Hepatic stellate cell (primary cell): ENCODE measurements around the gene MYOC.
"Not testable (repeated sequence)": the region's sequence is repeated elsewhere in the genome, so short reads cannot be mapped to it uniquely, and the experiment has no call there.

ENCODE experiments used
- DNase-seq: peaks from one replicate; pipeline ENCODE4 v3.0.0; 2011; ENCODE audit warnings: low spot score

The MYOC gene

DNA sequence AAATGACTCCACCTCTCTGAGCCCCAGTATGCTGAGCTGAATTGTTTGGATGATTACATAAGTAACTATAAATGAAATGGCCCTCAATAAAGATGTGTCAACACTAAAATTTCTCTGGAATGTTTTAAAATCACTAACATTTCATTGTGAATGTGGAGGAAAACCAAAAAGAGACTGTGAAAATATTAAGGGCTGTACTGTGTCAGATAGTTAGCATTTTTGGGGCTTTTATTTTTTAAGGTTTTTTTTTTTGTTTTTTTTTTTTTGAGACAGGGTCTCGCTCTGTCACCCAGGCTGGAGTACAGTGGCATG is 6.3 kb downstream of the MYOC start:
- peak; percentile 36 for DNase-seq

DNA sequence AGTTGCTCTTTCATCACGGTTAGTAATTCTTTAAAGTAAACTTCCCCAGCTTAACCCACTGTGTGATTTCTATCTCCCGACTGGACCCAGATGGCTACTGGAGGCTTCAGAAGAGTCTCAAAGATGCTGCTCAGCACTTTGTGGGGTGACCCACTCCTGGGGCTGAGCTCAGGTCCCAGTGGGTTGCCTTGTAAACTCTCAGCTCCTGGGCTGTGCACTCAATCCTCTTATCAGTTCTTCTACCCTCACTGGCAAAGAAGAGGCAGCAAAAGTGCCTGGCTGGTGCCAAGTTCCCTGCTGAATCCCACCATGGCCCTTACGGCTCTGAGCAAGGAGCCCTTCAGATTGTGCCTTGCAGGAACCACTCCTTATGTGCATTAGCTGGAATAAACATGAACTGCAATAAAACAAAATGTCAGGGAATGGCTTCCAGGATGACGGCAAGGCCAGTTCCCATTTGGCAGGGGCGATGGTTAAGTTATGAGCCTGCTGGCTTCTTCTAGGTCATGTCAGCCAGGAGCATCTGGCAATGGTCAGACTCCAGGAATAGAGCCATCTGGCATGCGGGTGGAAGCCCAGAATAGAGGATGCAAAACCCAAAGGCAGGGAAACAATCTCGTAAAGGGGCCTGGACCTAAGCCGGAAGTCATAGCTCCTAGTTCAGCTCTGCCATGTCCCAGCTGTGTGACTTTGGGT is 6.8 kb downstream of the MYOC start:
- DNase-seq, result peak; percentile 15

- peak; percentile 61 for DNase-seq
Observed at GRCh38 chr1:171644805-171645483, 7.5 kb downstream of the MYOC start.

DNA sequence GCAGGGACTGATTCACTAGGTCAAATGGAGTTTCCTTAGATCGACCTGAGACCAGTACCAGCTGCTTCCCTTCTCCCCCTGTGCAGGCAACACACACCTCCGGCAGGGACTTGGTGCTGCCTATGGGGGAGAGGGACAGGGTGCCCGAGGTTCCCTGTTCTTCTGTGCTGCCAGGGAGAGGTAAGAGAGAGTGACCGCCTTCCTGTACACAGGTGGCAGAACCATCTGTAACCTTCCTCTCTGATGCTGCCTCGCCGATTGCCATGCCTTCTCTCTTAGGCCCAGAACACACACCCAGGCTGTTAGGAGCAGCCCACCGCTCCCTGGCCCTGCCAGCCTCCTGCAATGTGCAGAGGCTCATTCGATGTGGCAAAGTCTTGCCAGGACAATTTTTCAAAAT is 9.3 kb downstream of the MYOC start:
- no peak for DNase-seq

DNA sequence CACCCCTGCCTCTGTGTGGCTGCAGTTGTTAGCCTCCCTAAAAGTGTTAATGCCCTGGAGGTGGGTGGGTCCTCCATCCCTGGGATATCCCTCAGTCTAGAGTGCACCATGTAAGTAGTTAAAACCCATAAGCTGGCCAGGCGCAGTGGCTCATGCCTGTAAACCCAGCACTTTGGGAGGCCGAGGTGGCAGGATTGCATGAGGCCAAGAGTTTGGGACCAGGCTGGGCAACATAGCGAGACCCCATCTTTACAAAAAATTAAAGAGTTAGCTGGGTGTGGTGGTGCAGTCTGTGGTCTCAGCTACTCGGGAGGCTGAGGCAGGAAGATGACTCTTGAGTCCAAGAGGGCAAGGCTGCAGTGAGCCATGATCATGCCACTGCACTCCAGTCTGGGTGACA is 10.3 kb downstream of the MYOC start:
- no peak for DNase-seq

- DNase-seq, result no peak
Observed at GRCh38 chr1:171641076-171641864, 11.2 kb downstream of the MYOC start.

DNA sequence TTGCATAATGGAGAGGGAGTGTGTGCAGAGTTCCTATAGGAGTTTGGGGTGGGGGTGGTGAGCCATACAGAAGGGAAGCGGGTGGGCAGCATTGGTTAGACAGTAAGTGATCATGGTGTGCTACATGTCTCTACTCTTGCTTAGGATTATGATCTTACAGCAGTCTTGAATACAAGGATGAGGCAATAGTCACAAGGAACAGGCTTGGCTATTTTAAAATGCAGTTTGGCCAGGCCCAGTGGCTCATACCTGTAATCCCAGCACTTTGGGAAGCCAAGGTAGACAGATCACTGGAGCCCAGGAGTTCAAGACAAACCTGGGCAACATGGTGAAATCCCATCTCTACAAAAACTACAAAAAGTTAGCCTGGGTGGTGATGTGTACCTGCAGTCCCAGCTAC is 12.3 kb downstream of the MYOC start:
- DNase-seq, result no peak

DNA sequence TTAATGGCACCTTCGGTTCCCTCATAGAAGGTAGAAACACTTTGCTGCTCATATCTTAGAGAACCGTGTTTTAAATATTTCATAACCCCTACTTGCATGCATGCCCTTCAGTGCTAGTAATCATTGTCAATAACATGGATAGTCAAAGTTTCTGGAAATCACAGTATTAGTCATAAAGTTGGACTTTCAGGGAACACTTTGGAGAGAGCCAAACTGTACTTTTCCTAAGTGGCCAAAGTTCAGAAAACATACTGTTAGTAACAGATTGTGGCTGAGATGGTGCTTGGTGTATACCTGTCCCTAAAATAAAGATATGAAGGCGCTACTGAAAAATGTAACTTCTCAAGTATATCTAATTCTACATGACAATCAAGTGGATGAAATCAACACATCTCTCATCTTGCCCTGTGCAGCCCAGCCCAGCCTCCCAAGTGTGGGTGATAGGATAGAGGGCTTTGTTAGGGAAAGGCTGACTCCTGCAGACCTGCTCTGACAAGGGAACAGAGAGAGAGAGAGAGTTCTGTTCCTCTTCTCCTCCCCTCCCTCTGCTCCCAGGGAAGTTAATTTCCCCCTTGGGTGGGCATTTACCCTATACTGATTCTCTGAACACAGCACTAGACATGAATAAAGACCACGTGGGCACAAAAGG is 14.4 kb downstream of the MYOC start:
- no peak for DNase-seq

GRCh38 chr1:171636141-171636540 is 16.3 kb downstream of the MYOC start:
- no peak for DNase-seq

- no peak for DNase-seq
Observed at GRCh38 chr1:171635661-171636060, 16.8 kb downstream of the MYOC start.

DNA sequence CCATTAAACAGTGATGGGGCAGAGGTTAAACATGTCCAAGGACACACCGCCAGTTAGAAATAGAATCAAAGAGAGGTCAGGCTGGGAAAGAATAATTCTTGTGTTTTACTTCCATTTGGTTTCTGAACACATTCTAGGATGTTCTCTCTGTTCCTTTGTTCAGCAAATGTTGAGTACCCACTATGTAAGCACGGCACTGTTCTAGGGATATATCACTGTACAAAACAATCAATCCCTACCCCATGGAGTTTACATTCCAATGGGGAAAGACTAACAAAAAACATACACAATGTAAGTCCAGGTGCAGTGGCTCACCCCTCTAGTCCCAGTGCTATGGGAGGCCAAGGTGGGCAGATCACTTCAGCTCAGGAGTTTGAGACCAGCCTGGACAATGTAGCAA is 24.3 kb downstream of the MYOC start:
- DNase-seq, result no peak

DNA sequence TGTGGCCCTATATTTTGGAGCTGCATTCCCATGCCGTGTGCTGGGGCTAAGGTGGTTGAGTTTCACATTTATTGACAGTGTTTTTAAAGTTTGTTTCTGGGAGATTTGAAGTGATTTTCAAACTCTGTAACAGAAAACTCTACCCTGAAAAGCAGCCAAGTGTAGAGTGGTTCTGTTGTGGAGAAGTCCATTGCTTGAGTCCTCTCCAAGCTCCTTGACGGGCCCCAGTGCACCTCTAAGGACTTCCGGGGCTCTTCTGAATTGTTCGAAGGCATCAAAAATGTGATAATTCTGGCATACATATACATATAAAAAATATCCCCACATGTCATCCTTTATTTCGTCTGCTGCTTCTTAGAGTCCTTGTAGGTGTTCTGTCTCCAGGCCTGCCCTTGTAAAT is 25.5 kb downstream of the MYOC start:
- no peak for DNase-seq

DNA sequence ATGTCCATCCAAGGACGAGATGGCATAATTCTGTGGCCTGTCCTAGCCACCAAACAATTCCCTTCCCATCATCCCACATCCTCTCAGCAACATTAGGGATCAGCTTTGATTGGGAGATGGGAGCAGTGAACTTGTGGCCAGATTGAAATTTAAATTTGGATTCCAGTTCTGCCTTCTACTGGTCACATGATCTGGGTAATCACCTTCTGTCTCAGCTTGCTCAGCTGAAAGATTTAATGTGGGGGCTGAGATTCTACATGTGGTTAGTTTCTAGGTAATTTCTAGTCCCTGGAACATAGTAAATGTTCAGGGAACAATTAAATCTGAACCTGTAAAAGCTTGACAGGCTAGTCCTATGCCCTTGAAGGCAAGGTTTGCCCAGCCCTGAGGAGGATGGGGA is 27.3 kb downstream of the MYOC start:
- no peak for DNase-seq

DNA sequence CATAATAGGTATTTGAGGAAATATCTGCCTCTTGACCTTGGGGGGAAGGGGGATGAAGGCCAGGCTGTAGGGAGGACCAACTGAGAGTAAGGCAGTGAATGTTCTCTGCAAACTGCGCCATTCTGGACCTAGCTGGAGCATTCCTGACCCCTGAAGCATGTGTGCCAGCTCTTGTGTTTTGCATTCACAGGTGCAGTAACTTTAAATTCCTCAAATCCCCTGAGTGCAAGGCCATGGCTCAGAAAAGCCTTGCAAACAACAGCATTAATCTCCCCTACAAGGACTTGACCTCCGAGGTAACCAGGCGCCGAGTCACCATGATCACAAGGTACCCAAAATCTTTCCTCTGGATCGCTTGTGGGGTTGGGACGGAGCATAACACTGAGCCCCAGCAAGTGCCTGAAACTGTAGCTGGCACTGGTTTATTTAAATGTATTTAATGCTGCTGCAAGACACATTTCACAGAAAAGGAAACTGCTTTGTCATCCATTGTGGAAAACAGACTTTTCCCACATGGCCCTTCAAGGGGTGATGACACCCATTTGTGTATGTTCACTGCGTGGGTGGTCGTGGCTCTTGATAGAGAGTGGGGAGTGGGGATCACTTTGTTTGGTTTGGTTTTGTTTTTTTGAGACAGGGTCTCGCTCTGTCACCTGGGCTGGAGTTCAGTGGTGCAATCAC is 28.7 kb downstream of the MYOC start:
- no peak for DNase-seq

DNA sequence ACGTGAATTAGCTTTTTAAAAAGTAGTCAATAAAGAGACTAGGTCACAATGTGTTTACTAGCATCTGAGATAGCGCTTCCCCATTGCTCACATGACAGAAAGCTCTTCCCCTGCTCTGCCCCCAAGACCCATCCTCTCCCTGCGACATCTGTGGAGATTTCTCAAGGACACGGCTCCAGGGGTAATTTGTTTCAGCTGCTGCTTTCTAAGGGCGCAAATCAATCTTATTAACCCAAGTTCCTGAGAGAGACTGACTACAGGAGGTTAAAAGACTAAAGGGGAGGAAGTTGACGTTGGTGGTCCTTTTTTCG is 30.4 kb downstream of the MYOC start, which contains the start of gene MYOCOS:
MYOCOS (plus strand) TSS at position 92 of the 311 bp plus-strand sequence. CDS start 1,641 bp downstream, outside the sequence.
- no peak for DNase-seq

DNA sequence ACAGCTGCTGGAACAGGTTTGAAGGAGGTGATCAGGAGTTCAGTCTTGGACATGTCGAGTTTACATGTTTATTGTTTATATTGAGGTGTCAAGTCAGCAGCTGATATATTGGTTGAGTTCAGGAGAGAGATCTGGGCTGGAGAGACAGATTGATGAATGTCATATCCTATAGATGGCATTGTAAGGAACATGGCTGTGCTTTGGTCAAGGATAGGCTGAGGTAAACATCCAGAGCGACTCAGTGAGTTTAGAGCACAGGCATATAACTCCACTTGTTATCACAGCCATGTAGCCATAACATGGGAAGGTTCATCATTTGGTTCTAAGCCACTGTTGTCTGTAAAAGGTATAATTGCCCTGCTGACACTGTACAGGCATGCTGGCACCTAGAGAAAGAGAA is 35.9 kb downstream of the MYOC start:
- no peak for DNase-seq

- not testable (repeated sequence) for DNase-seq
Observed at GRCh38 chr1:171615122-171615906, 37.2 kb downstream of the MYOC start.

- no peak for DNase-seq
Observed at GRCh38 chr1:171613282-171613681, 39.2 kb downstream of the MYOC start.

GRCh38 chr1:171611306-171611705 is 41.2 kb downstream of the MYOC start:
- DNase-seq, result no peak

- DNase-seq, result no peak
Observed at GRCh38 chr1:171610385-171610784, 42.1 kb downstream of the MYOC start.

DNA sequence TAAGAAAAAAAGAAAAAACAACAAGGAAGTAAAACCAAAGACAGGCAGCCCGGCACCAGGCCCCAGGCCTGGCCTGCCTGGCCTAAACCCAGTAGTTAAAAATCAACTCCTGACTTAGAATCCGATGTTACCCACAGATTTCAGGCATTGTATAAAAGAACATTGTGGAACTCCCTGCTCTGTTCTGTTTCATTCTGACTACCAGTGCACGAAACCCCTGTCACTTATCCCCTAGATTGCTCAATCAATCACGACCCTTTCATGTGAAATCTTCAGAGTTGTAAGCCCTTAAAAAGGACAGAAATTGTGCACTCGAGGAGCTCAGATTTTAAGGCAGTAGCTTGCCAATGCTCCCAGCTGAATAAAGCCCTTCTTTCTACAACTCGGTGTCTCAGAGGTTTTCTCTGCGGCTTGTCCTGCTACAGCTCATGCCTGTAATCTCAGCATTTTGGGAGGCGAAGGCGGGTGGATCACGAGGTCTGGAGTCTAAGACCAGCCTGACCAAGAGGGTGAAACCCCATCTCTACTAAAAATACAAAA is 46.0 kb downstream of the MYOC start:
- no peak for DNase-seq
